Endothelial cell of umbilical vein (primary cell): ENCODE data around the gene GUCY1A1. TPM values are rescaled to one million over a fixed set of nuclear protein-coding genes. Genes with fewer than 3 reads are reported as not detected.

Experiments
- BruUV-seq: library from RNA; stranded (reverse); fragments of 400-500 nt; replicated peaks from 2 replicates; lab custom pipeline; 2021; lab: Mats Ljungman, UMichigan
- CTCF ChIA-PET: fragments of 300-600, 350-600 bp; sonication (Branson Sonifier 250); formaldehyde crosslinking; loops from one replicate; lab custom pipeline; 2021; ENCODE audit warnings: antibody characterized with exemption, inconsistent platforms; lab: Charles Lee
- POLR2A ChIA-PET: fragments of 300-600, 350-600 bp; sonication (Branson Sonifier 250); formaldehyde crosslinking; loops from one replicate; lab custom pipeline; 2021; ENCODE audit warnings: antibody characterized with exemption, inconsistent platforms; lab: Charles Lee
- DNase-seq: peaks from one replicate; pipeline ENCODE4 v3.0.0-alpha.2; 2011; ENCODE audit warnings: low read depth, low spot score
- FAIRE-seq: peaks from 2 replicates; lab custom pipeline; 2011; peaks lifted over from hg19 to GRCh38; lab: Jason Lieb, UNC
- H2AFZ ChIP-seq: 2 replicates; pipeline ENCODE4 v1.6.0; 2012; ENCODE audit warnings: low read depth, low read length, control low read depth, inconsistent platforms
- H3K27ac ChIP-seq: 2 replicates; pipeline ENCODE4 v1.5.1; 2011; ENCODE audit warnings: low read depth, mild to moderate bottlenecking, control low read depth, low read length, moderate library complexity; ENCODE audit not compliant: insufficient read depth
- H3K27me3 ChIP-seq, 2 experiments: 2 replicates each; pipeline versions ENCODE4 v1.6.0 to v1.6.1; 2011; ENCODE audit warnings: low read length in 2 of 2, mixed read lengths in 1 of 2; ENCODE audit not compliant: control insufficient read depth in 2 of 2, insufficient read depth in 2 of 2
- H3K36me3 ChIP-seq, 2 experiments: 2 replicates in 1 of 2; 3 replicates in 1 of 2; pipeline ENCODE4 v1.5.1; 2011; ENCODE audit warnings: low read length in 2 of 2, mild to moderate bottlenecking in 1 of 2, moderate library complexity in 1 of 2; ENCODE audit not compliant: control insufficient read depth in 2 of 2, insufficient read depth in 2 of 2; ENCODE audit errors: extremely low read depth in 1 of 2
- H3K4me1 ChIP-seq: 3 replicates; pipeline ENCODE4 v1.5.1; 2011; ENCODE audit warnings: mild to moderate bottlenecking, low read length; ENCODE audit not compliant: control insufficient read depth, insufficient read depth; ENCODE audit errors: extremely low read depth
- H3K4me2 ChIP-seq: 2 replicates; pipeline ENCODE4 v1.6.1; 2011; ENCODE audit warnings: low read length, control low read depth, mixed read lengths; ENCODE audit not compliant: insufficient read depth
- H3K4me3 ChIP-seq, 3 experiments: fragments of 200-600 bp in 1 of 3; sonication (generic), shearing (Covaris generic) in 1 of 3; replicated peaks in 1 of 3; 2 replicates each; pipeline ENCODE4 v1.5.1; 2011 to 2016; ENCODE audit warnings: control low read depth in 3 of 3, low read length in 3 of 3, mild to moderate bottlenecking in 2 of 3, inconsistent platforms in 1 of 3, low read depth in 1 of 3, moderate library complexity in 1 of 3; ENCODE audit not compliant: insufficient read depth in 1 of 3
- H3K79me2 ChIP-seq: 2 replicates; pipeline ENCODE4 v1.6.0; 2012; ENCODE audit warnings: low read length, inconsistent platforms; ENCODE audit not compliant: control insufficient read depth, insufficient read depth
- H3K9ac ChIP-seq: replicated peaks from 2 replicates; pipeline ENCODE3; 2011; ENCODE audit warnings: low read length, control low read depth; ENCODE audit not compliant: insufficient read depth; ENCODE audit errors: extremely low read depth
- H3K9me1 ChIP-seq: replicated peaks from 3 replicates; pipeline ENCODE4 v1.6.0; 2011; ENCODE audit warnings: mild to moderate bottlenecking, low read length; ENCODE audit not compliant: control insufficient read depth, insufficient read depth; ENCODE audit errors: extremely low read depth
- H3K9me3 ChIP-seq: replicated peaks from 2 replicates; pipeline ENCODE4 v1.5.1; 2012; ENCODE audit warnings: low read length, inconsistent platforms; ENCODE audit not compliant: control insufficient read depth, insufficient read depth
- H4K20me1 ChIP-seq: replicated peaks from 2 replicates; pipeline ENCODE3; 2011; ENCODE audit warnings: mild to moderate bottlenecking, low read length; ENCODE audit not compliant: control insufficient read depth, insufficient read depth; ENCODE audit errors: extremely low read depth
- CTCF ChIP-seq, 2 donors: IDR thresholded peaks; 1 replicate in 1 of 2; 2 replicates in 1 of 2; pipeline ENCODE4 v1.5.1; 2011; ENCODE audit warnings: low read length in 2 of 2, mild to moderate bottlenecking in 2 of 2, moderate library complexity in 2 of 2, control low read depth in 1 of 2, inconsistent platforms in 1 of 2, low read depth in 1 of 2; ENCODE audit not compliant: insufficient read depth in 1 of 2; ENCODE audit errors: extremely low read depth in 1 of 2
- EZH2 ChIP-seq: IDR thresholded peaks from 2 replicates; pipeline ENCODE4 v1.6.1; 2012; ENCODE audit warnings: borderline replicate concordance, low read depth, mild to moderate bottlenecking, moderate library complexity, low read length, inconsistent platforms; ENCODE audit not compliant: severe bottlenecking
- FOS ChIP-seq: IDR thresholded peaks from 2 replicates; pipeline ENCODE4 v1.6.1; 2011; ENCODE audit warnings: mild to moderate bottlenecking, low read length, moderate library complexity, borderline replicate concordance; ENCODE audit not compliant: insufficient read depth
- GATA2 ChIP-seq: IDR thresholded peaks from 2 replicates; pipeline ENCODE4 v1.7.0; 2011; ENCODE audit warnings: low read depth, mild to moderate bottlenecking, moderate library complexity, mixed read lengths, low read length; ENCODE audit not compliant: insufficient read length, insufficient read depth
- JUN ChIP-seq: IDR thresholded peaks from 2 replicates; pipeline ENCODE4 v1.6.1; 2011; ENCODE audit warnings: borderline replicate concordance, low read depth; ENCODE audit not compliant: insufficient read length, insufficient read depth
- MAX ChIP-seq: IDR thresholded peaks from 2 replicates; pipeline ENCODE4 v1.6.1; 2011; ENCODE audit not compliant: insufficient read depth, insufficient read length
- MYC ChIP-seq: IDR thresholded peaks from one replicate; pipeline ENCODE4 v1.6.1; 2011; ENCODE audit warnings: mild to moderate bottlenecking, low read depth, low read length
- POLR2A ChIP-seq: IDR thresholded peaks from 2 replicates; pipeline ENCODE4 v1.6.1; 2012; ENCODE audit warnings: low read depth, mild to moderate bottlenecking, control low read depth, low read length
- POLR2AphosphoS5 ChIP-seq: IDR thresholded peaks from 2 replicates; pipeline ENCODE4 v1.6.1; 2012; ENCODE audit warnings: low read depth, mild to moderate bottlenecking, control low read depth, low read length, moderate library complexity; ENCODE audit not compliant: insufficient read depth
- dilution Hi-C: fragments of 300-500 bp; cut with MboI; formaldehyde crosslinking; loops from one replicate; pipeline ENCODE4 v1.15.0; 2019; ENCODE audit warnings: low sequenced_read_pairs; ENCODE audit not compliant: extremely low pct_ligation_motif_present
- intact Hi-C: fragments of 100-400 bp; cut with micrococcal nuclease; formaldehyde crosslinking; loops from one replicate; pipeline ENCODE4 v1.10.0; 2022
- polyA plus RNA-seq, 4 experiments: library from polyadenylated mRNA; depleted of rRNA in 3 of 4; stranded (reverse) in 3 of 4; unstranded in 1 of 4; fragments of >200 nt; gene quantifications; 2 replicates each; pipeline versions ENCODE4 v1.2.1 to v1.2.3, GENCODE V29; 2011 to 2012; ENCODE audit warnings: missing spikeins in 1 of 4
- total RNA-seq: library from RNA; stranded (reverse); gene quantifications from 2 replicates; pipeline ENCODE4 v1.2.3, GENCODE V29; 2021

Gene GUCY1A1
- total and polyA plus RNA-seq, 2 donors (not counting 3 experiments of a cell fraction or from before 2014, with no cell fraction given) = 1.3 to 4.4 TPM

- Histone ChIP-seq H3K36me3 (no peaks in the 10 kb centered on the region), H3K27me3 (no peaks in the 10 kb centered on the region), H3K9me3 (no peaks in the 10 kb centered on the region), H3K4me1 (no peaks in the 10 kb centered on the region), H3K27ac (no peak overlapping the region), H2AFZ (no peak overlapping the region), H3K4me2 (no peak overlapping the region), H3K4me3 (no peak overlapping the region), H3K79me2 (no peaks in the 10 kb centered on the region), H3K9ac (no peak overlapping the region), H3K9me1 (no peaks in the 10 kb centered on the region), H4K20me1 (no peaks in the 10 kb centered on the region)
- TF ChIP-seq JUN (no peak), FOS (no peak), GATA2 (no peak), POLR2A (no peak), CTCF (IDR thresholded peaks at IDR 0.05; ENCODE audit: extremely low read depth in 1 of 2, insufficient read depth in 1 of 2, low read depth in 1 of 2, low read length in 2 of 2) (no peak), POLR2AphosphoS5 (no peak), MYC (no peak), EZH2 (no peak), MAX (no peak)
- dilution Hi-C loops = no loop called here
- FAIRE-seq (no peak), DNase-seq (no peak)
- CTCF ChIA-PET = interaction anchor here (1.1 to 1.8 kb wide), 3 partner anchors 15 to 89 kb away, joined by 3 to 6 read pairs (median 3); partner anchors contain the start of gene GUCY1A1
- POLR2A ChIA-PET = no interaction called here
- no TSS peak for BruUV-seq
- intact Hi-C loops = no loop called here
Observed at GRCh38 chr4:155704841-155705404, 38.3 kb downstream of the GUCY1A1 start.
